PFSK-1 (cell line): ENCODE measurements around the gene KDM3A.

ENCODE experiments used
- POLR2AphosphoS5 ChIP-seq: IDR thresholded peaks from 2 replicates; pipeline ENCODE4 v1.6.1; 2012; ENCODE audit warnings: low read depth, mild to moderate bottlenecking, control low read depth, low read length, moderate library complexity
- REST ChIP-seq, 2 experiments: IDR thresholded peaks; 2 replicates each; pipeline versions ENCODE4 v1.6.1 to v1.8.0; 2011 to 2012; ENCODE audit warnings: low read depth in 2 of 2, low read length in 2 of 2, control low read depth in 1 of 2, inconsistent platforms in 1 of 2, mild to moderate bottlenecking in 1 of 2, moderate library complexity in 1 of 2; ENCODE audit not compliant: insufficient read depth in 1 of 2

GRCh38 chr2:86411396-86411795 is 29.8 kb upstream of the KDM3A start:
- TF ChIP-seq REST (IDR thresholded peaks at IDR 0.05; ENCODE audit: insufficient read depth in 1 of 2, low read depth in 2 of 2, low read length in 2 of 2) (no peak), POLR2AphosphoS5 (no peak)
